HEK293T (cell line): ENCODE measurements around the gene FGG.

ENCODE experiments used
- BHLHE40 ChIP-seq: fragments of 450-650 bp; IDR thresholded peaks from 2 replicates; pipeline ENCODE4 v1.6.1; 2016; ENCODE audit warnings: mild to moderate bottlenecking, moderate library complexity, borderline replicate concordance
- CTBP1 ChIP-seq: fragments of 450-650 bp; IDR thresholded peaks from 2 replicates; pipeline ENCODE4 v1.6.1; 2016; ENCODE audit warnings: borderline replicate concordance
- ELF4 ChIP-seq: fragments of 450-650 bp; IDR thresholded peaks from 2 replicates; pipeline ENCODE4 v1.6.1; 2017; ENCODE audit warnings: antibody characterized with exemption
- FOXA1 ChIP-seq: fragments of 450-650 bp; IDR thresholded peaks from 2 replicates; pipeline ENCODE4 v1.6.1; 2016; ENCODE audit warnings: mild to moderate bottlenecking
- FOXK2 ChIP-seq: fragments of 450-650 bp; IDR thresholded peaks from 2 replicates; pipeline ENCODE4 v1.6.1; 2016; ENCODE audit warnings: mild to moderate bottlenecking
- FOXM1 ChIP-seq: fragments of 450-650 bp; IDR thresholded peaks from 2 replicates; pipeline ENCODE4 v1.6.1; 2017; ENCODE audit warnings: mild to moderate bottlenecking, borderline replicate concordance
- HDGF ChIP-seq: fragments of 450-650 bp; IDR thresholded peaks from 2 replicates; pipeline ENCODE4 v1.6.1; 2017; ENCODE audit warnings: antibody characterized with exemption, borderline replicate concordance
- L3MBTL2 ChIP-seq: fragments of 450-650 bp; conservative IDR thresholded peaks from 2 replicates; pipeline ENCODE4 v1.6.1; 2016; ENCODE audit warnings: mild to moderate bottlenecking
- NFRKB ChIP-seq: fragments of 450-650 bp; IDR thresholded peaks from 2 replicates; pipeline ENCODE4 v1.6.1; 2016; ENCODE audit warnings: mild to moderate bottlenecking, moderate library complexity
- SP1 ChIP-seq: fragments of 450-650 bp; IDR thresholded peaks from 2 replicates; pipeline ENCODE4 v1.6.1; 2017
- SUZ12 ChIP-seq: fragments of 450-650 bp; IDR thresholded peaks from 2 replicates; pipeline ENCODE4 v1.6.1; 2016; ENCODE audit warnings: mild to moderate bottlenecking
- TARDBP ChIP-seq: fragments of 450-650 bp; IDR thresholded peaks from 2 replicates; pipeline ENCODE4 v1.6.1; 2016
- ZNF384 ChIP-seq: fragments of 450-650 bp; IDR thresholded peaks from 2 replicates; pipeline ENCODE4 v1.6.1; 2016

- TF ChIP-seq ZNF384 (no peak), BHLHE40 (no peak), TARDBP (no peak), FOXM1 (no peak), SP1 (no peak), L3MBTL2 (no peak), NFRKB (no peak), ELF4 (no peak), HDGF (no peak), CTBP1 (no peak), FOXA1 (no peak), FOXK2 (no peak), SUZ12 (no peak)
Measured at GRCh38 chr4:154588198-154588597, 24.3 kb downstream of the FGG start.
